Vagina (tissue), 2 donors: ENCODE data around the gene TMTC1. TPM values are rescaled to one million over a fixed set of nuclear protein-coding genes. Genes with fewer than 3 reads are reported as not detected.

Source experiments
- DNase-seq, 2 donors: peaks; one replicate each; pipeline ENCODE4 v3.0.0-alpha.2; 2017; ENCODE audit errors: extremely low spot score in 2 of 2
- H3K27ac ChIP-seq: fragments of 200-600 bp; sonication (generic); one replicate; pipeline ENCODE4 v1.5.1; 2019
- H3K27me3 ChIP-seq: fragments of 200-600 bp; sonication (generic); one replicate; pipeline ENCODE4 v1.5.1; 2019
- H3K36me3 ChIP-seq, 2 donors: fragments of 200-600 bp; sonication (generic); one replicate each; pipeline ENCODE4 v1.5.1; 2017 to 2019
- H3K4me1 ChIP-seq: fragments of 200-600 bp; sonication (generic); one replicate; pipeline ENCODE4 v1.5.1; 2019
- H3K4me3 ChIP-seq, 2 donors: fragments of 200-600 bp; sonication (generic); 1 replicate in 1 of 2; 2 replicates in 1 of 2; pipeline ENCODE4 v1.5.1; 2016 to 2019
- H3K9me3 ChIP-seq: fragments of 200-600 bp; sonication (generic); one replicate; pipeline ENCODE4 v1.5.1; 2019
- CTCF ChIP-seq, 3 experiments: fragments of 450-650 bp in 2 of 3; fragments of 200-600 bp in 1 of 3; sonication (generic) in 1 of 3; IDR thresholded peaks; one replicate each; pipeline ENCODE4 v1.5.1; 2017 to 2019; ENCODE audit warnings: antibody characterized with exemption in 3 of 3, mild to moderate bottlenecking in 2 of 3, moderate library complexity in 2 of 3
- POLR2A ChIP-seq, 2 donors: fragments of 450-650 bp; IDR thresholded peaks; one replicate each; pipeline ENCODE4 v1.6.1; 2017; ENCODE audit warnings: antibody characterized with exemption in 2 of 2, mild to moderate bottlenecking in 2 of 2, moderate library complexity in 2 of 2
- POLR2AphosphoS5 ChIP-seq, 2 donors: sonication (generic); formaldehyde crosslinking; IDR thresholded peaks; one replicate each; pipeline ENCODE4 v1.9.0; 2017; ENCODE audit warnings: antibody characterized with exemption in 2 of 2, mild to moderate bottlenecking in 2 of 2, low read depth in 1 of 2; ENCODE audit not compliant: insufficient read depth in 1 of 2
- intact Hi-C: fragments of 100-400 bp; cut with DNase I; formaldehyde crosslinking; loops from one replicate; pipeline ENCODE4 v1.15.1; 2023
- total RNA-seq: library from RNA; depleted of rRNA; stranded (reverse); fragments of >200 nt; gene quantifications from one replicate; pipeline ENCODE4 v1.2.3, GENCODE V29; 2016

The TMTC1 gene
- total RNA-seq, 1 donor from 2014 or later: 63.8 TPM

DNA sequence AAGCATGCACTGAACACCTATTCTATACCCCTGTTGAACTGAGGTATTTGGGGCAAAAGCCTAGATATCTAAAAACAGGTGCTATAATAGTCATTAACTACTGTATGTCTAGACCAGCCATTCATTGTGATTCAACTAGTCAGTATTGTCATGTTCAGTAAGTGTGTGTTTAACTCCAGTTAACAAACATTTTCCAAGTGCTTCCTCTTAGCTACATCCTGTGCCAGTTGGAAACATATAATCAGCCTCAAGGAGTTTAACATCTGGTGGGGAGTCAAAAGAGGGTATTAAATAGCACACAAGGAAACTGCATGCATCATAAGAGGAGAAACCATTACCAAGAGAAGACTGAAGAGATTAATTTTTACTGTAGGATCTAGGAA is 20.4 kb downstream of the TMTC1 start:
- Histone ChIP-seq H3K4me3 (no peak overlapping the region), H3K27me3 (no peaks in the 10 kb centered on the region), H3K9me3 (no peaks in the 10 kb centered on the region), H3K4me1 (peaks cover 14% of the 10 kb centered on the region), H3K27ac (no peak overlapping the region), H3K36me3 (no peaks in the 10 kb centered on the region)
- TF ChIP-seq POLR2A (IDR thresholded peaks at IDR 0.05): no peak
- no peak for TF ChIP-seq CTCF (IDR thresholded peaks at IDR 0.05)
- no peak for TF ChIP-seq POLR2AphosphoS5 (IDR thresholded peaks at IDR 0.05; ENCODE audit: insufficient read depth in 1 of 2, low read depth in 1 of 2)
- no peak for DNase-seq
- intact Hi-C loops: no loop called here

DNA sequence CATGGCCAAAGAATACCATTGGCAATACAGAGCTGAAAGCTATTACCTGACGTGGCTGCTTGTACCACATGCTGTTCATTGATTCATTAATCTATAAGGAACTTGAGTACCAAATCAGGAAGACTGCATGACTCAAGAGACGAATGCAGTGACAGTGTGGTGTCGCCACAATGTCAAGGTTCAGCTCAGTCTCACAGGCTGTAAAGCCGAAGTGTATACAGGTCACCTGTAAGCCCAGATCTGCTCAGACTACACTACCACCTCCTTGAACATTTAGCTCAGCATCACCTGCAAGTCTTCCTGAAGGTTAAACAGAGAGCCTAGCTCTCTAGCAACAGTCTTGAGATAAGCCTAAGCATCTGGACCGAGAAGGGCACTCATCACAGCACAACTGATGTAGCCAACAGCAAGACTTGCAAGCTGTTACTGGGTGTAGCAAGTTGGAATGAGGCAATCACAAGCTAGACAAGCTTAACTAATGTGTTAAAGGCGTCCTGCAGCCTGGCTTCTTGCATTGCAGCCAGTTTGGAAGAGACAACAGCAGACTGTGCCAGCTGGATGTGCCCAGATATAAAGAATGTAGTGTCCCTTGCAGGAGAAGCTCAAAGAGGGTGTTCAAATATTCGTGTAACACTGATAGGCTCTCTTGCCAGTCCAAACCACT is 21.0 kb downstream of the TMTC1 start:
- Histone ChIP-seq H3K27ac (no peak overlapping the region), H3K4me1 (peaks cover 14% of the 10 kb centered on the region), H3K27me3 (no peaks in the 10 kb centered on the region), H3K4me3 (no peak overlapping the region), H3K9me3 (no peaks in the 10 kb centered on the region), H3K36me3 (no peaks in the 10 kb centered on the region)
- TF ChIP-seq CTCF (IDR thresholded peaks at IDR 0.05): no peak
- TF ChIP-seq POLR2A (IDR thresholded peaks at IDR 0.05): no peak
- no peak for TF ChIP-seq POLR2AphosphoS5 (IDR thresholded peaks at IDR 0.05; ENCODE audit: insufficient read depth in 1 of 2, low read depth in 1 of 2)
- no peak for DNase-seq
- intact Hi-C loops: no loop called here

- intact Hi-C loops: no loop called here
- DNase-seq: no peak
Observed at GRCh38 chr12:29759950-29760349, 23.8 kb downstream of the TMTC1 start.

DNA sequence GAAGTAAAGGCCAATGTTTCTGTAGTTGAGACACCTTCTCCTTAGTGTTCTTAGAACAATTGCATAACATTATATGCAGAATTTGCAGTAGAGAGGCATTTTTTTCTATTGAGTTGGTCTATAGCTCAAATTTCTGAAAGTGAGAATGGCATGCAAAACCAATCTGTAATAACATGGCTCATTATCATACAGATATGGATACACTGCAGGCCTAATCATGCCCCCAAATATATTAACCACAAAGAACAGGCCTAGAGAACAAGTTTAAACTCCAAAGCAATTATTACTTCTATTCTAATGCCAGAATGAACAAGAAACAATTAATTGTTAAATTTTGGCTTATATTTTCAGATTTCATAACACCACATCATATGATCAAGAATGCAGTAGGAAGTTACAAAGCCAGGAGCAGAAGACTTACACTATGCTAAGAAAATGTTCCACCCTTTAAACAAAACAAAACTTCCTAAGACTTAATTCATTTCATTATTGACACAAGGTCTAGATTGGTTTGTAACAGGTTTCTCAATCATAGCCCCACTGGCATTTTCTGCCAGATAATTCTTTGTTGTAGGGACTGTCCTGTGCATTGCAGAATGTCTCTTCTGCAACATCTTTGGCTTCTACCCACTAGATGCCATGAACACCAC is 26.9 kb downstream of the TMTC1 start:
- Histone ChIP-seq H3K4me1 (peaks cover 13% of the 10 kb centered on the region), H3K27ac (no peak overlapping the region), H3K36me3 (peaks cover 0 to 4% of the 10 kb centered on the region in 2 donors), H3K4me3 (no peak overlapping the region), H3K9me3 (no peaks in the 10 kb centered on the region), H3K27me3 (no peaks in the 10 kb centered on the region)
- no peak for DNase-seq
- TF ChIP-seq CTCF (IDR thresholded peaks at IDR 0.05): no peak
- TF ChIP-seq POLR2AphosphoS5 (IDR thresholded peaks at IDR 0.05; ENCODE audit: insufficient read depth in 1 of 2, low read depth in 1 of 2): no peak
- TF ChIP-seq POLR2A (IDR thresholded peaks at IDR 0.05): no peak
- intact Hi-C loops: no loop called here

More at GRCh38 chr12:29759950-29760349, 23.8 kb downstream of the TMTC1 start:
- Histone ChIP-seq H3K36me3 (no peaks in the 10 kb centered on the region), H3K9me3 (no peaks in the 10 kb centered on the region), H3K4me3 (no peak overlapping the region), H3K27me3 (no peaks in the 10 kb centered on the region), H3K4me1 (peaks cover 18% of the 10 kb centered on the region), H3K27ac (no peak overlapping the region)
- TF ChIP-seq POLR2AphosphoS5 (IDR thresholded peaks at IDR 0.05; ENCODE audit: insufficient read depth in 1 of 2, low read depth in 1 of 2) (no peak), POLR2A (IDR thresholded peaks at IDR 0.05) (no peak), CTCF (IDR thresholded peaks at IDR 0.05) (no peak)
